AG04450 (cell line): ENCODE measurements around the gene OPA3. TPM values are rescaled to one million over a fixed set of nuclear protein-coding genes. Genes with fewer than 3 reads are reported as not detected.

Experiments
- CTCF ChIA-PET: fragments of 300-600, 350-600 bp; formaldehyde crosslinking; extraction: SDS; loops from one replicate; lab custom pipeline; 2022; ENCODE audit warnings: antibody characterized with exemption, inconsistent platforms; lab: Charles Lee
- POLR2A ChIA-PET: fragments of 350-600 bp; formaldehyde crosslinking; extraction: SDS; loops from one replicate; lab custom pipeline; 2021; ENCODE audit warnings: antibody characterized with exemption, inconsistent platforms; lab: Yijun Ruan, JAX
- DNase-seq: peaks from one replicate; pipeline ENCODE4 v3.0.0-alpha.2; 2011; ENCODE audit warnings: low read depth, low spot score
- H3K27ac ChIP-seq: one replicate; pipeline ENCODE4 v1.5.1; 2012; ENCODE audit warnings: low read depth, low read length, control low read depth
- H3K27me3 ChIP-seq: one replicate; pipeline ENCODE4 v1.6.0; 2012; ENCODE audit warnings: low read length; ENCODE audit not compliant: control insufficient read depth, insufficient read depth
- H3K4me3 ChIP-seq: 2 replicates; pipeline ENCODE4 v1.5.1; 2011; ENCODE audit warnings: mild to moderate bottlenecking, low read depth, low read length, control low read depth
- H3K9me3 ChIP-seq: 2 replicates; pipeline ENCODE4 v1.5.1; 2012; ENCODE audit warnings: low read length; ENCODE audit not compliant: control insufficient read depth, insufficient read depth
- CTCF ChIP-seq: IDR thresholded peaks from 2 replicates; pipeline ENCODE4 v1.5.1; 2011; ENCODE audit warnings: low read depth, low read length, control low read depth, inconsistent platforms
- polyA plus RNA-seq: library from polyadenylated mRNA; depleted of rRNA; stranded (reverse); fragments of >200 nt; gene quantifications from 2 replicates; pipeline ENCODE4 v1.2.3, GENCODE V29; 2011

The OPA3 gene
- polyA plus RNA-seq, 1 experiment: 12.2 TPM

GRCh38 chr19:45539459-45539858, 45.1 kb downstream of the OPA3 start:
- Histone ChIP-seq H3K27me3 (no peaks in the 10 kb centered on the region), H3K27ac (no peak overlapping the region), H3K4me3 (no peak overlapping the region), H3K9me3 (no peaks in the 10 kb centered on the region; the same call in 1 of the 2 replicates)
- POLR2A ChIA-PET: no interaction called here
- TF ChIP-seq CTCF: no peak
- DNase-seq: no peak
- CTCF ChIA-PET: no interaction called here

DNA sequence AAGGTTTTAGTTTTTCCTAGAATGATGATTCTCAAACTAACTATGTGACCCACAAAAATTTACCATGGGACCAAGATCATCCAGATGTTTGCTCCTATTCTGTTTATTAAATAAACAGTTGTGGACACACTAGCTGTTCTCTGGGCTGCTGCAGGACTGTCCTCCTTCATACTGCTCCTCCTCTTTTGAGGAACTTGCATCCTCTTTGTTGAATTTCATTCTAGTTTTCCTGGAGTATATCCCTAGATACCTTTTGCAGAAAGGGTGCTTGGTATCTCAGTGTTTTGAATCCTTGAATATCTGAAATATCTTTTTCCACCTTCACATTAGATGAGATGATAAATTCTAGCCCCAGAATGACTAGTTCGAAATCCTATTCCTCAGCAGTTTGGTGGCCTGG, 53.3 kb downstream of the OPA3 start:
- H3K27me3 ChIP-seq: no peaks in the 10 kb centered on the region
- CTCF ChIA-PET: no interaction called here
- TF ChIP-seq CTCF: no peak

DNA sequence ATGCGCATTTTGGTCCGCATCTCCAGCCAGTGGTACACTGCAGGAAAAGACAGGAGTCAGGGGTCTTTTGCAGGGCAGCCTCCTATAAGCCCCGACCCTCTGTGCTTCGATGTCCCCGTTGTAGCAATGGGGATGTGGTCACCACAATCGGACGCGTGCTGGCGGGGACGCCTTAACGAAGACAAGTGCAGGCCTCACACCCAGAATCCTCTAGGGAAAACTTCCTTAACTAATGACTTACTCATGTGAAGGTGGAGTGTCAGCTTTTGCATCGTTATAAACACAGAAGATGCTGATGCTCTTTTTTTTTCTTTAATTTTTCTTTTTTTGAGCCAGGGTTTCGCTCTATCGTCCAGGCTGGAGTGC, 55.2 kb downstream of the OPA3 start:
- POLR2A ChIA-PET: interaction anchor here (1.5 kb wide), 1 partner anchor 112 kb away, joined by 3 read pairs; no protein-coding TSS in a partner anchor
- no peak overlapping the region for H3K27ac ChIP-seq
- DNase-seq: no peak
- CTCF ChIA-PET: no interaction called here
- peaks cover 17% of the 10 kb centered on the region for H3K9me3 ChIP-seq
- H3K27me3 ChIP-seq: no peaks in the 10 kb centered on the region
- no peak for TF ChIP-seq CTCF
- no peak overlapping the region for H3K4me3 ChIP-seq

More for the DNA sequence above, 53.3 kb downstream of the OPA3 start:
- H3K9me3 ChIP-seq: peaks cover 17% of the 10 kb centered on the region
- POLR2A ChIA-PET: interaction anchor here (0.7 kb wide), 1 partner anchor 14 kb away, joined by 10 read pairs; no protein-coding TSS in a partner anchor
- no peak overlapping the region for H3K4me3 ChIP-seq
- H3K27ac ChIP-seq: no peak overlapping the region
- no peak for DNase-seq

- H3K4me3 ChIP-seq: no peak overlapping the region
- ChIA-PET POLR2A (interaction anchor here (1.7 kb wide), 1 partner anchor 48 kb away, joined by 4 read pairs; no protein-coding TSS in a partner anchor), CTCF (interaction anchor here (0.5 kb wide), 1 partner anchor 115 kb away, joined by 3 read pairs; no protein-coding TSS in a partner anchor)
- no peak for DNase-seq
- TF ChIP-seq CTCF: no peak
- H3K27ac ChIP-seq: no peak overlapping the region
- H3K9me3 ChIP-seq: peaks cover 17% of the 10 kb centered on the region
- H3K27me3 ChIP-seq: no peaks in the 10 kb centered on the region
These were observed 55.7 kb downstream of the OPA3 start for GRCh38 chr19:45528744-45529419.

- no peak for TF ChIP-seq CTCF
- DNase-seq: no peak
- CTCF ChIA-PET: no interaction called here
- H3K27me3 ChIP-seq: no peaks in the 10 kb centered on the region
- H3K9me3 ChIP-seq: peaks cover 17% of the 10 kb centered on the region
- POLR2A ChIA-PET: interaction anchor here (1.7 kb wide), 1 partner anchor 49 kb away, joined by 4 read pairs; no protein-coding TSS in a partner anchor
- H3K27ac ChIP-seq: peak overlapping the region; percentile 31
- H3K4me3 ChIP-seq: no peak overlapping the region
These were observed 56.4 kb downstream of the OPA3 start for GRCh38 chr19:45528149-45528743.
